DOHH2 (cell line): ENCODE data around the gene EFCAB14.

Source experiments
- H3F3A ChIP-seq: fragments of 200-600 bp; sonication (generic), shearing (Covaris generic); 2 replicates; pipeline ENCODE4 v1.6.0; 2016; ENCODE audit warnings: antibody characterized with exemption, mild to moderate bottlenecking; ENCODE audit not compliant: control insufficient read depth, insufficient read depth
- H3K27ac ChIP-seq: fragments of 200-600 bp; sonication (generic); 2 replicates; pipeline ENCODE4 v1.5.1; 2014; ENCODE audit warnings: low read depth, mild to moderate bottlenecking, low read length, moderate library complexity
- H3K27me3 ChIP-seq: fragments of 200-600 bp; sonication (generic); 2 replicates; pipeline ENCODE4 v1.6.1; 2014; ENCODE audit warnings: mild to moderate bottlenecking, low read length, mixed read lengths; ENCODE audit not compliant: control insufficient read depth
- H3K36me3 ChIP-seq: fragments of 200-600 bp; sonication (generic); 2 replicates; pipeline ENCODE4 v1.6.1; 2014; ENCODE audit warnings: mild to moderate bottlenecking, low read length, moderate library complexity, mixed read lengths; ENCODE audit not compliant: control insufficient read depth
- H3K4me1 ChIP-seq: fragments of 200-600 bp; sonication (generic); 2 replicates; pipeline ENCODE4 v1.6.1; 2014; ENCODE audit warnings: mild to moderate bottlenecking, low read length, mixed read lengths; ENCODE audit not compliant: control insufficient read depth
- H3K4me2 ChIP-seq: fragments of 200-600 bp; sonication (generic); 2 replicates; pipeline ENCODE4 v1.6.0; 2014; ENCODE audit warnings: mild to moderate bottlenecking, low read length, moderate library complexity
- H3K4me3 ChIP-seq: fragments of 200-600 bp; sonication (generic); 2 replicates; pipeline ENCODE4 v1.5.1; 2014; ENCODE audit warnings: mild to moderate bottlenecking, low read length, mixed read lengths
- H3K79me2 ChIP-seq: fragments of 200-600 bp; sonication (generic); 2 replicates; pipeline ENCODE4 v1.6.1; 2014; ENCODE audit warnings: mild to moderate bottlenecking, low read length, mixed read lengths; ENCODE audit not compliant: control insufficient read depth
- H3K9me2 ChIP-seq: fragments of 200-600 bp; sonication (generic); replicated peaks from 2 replicates; pipeline ENCODE4 v1.6.1; 2014; ENCODE audit warnings: mild to moderate bottlenecking, low read length, mixed read lengths; ENCODE audit not compliant: control insufficient read depth
- H3K9me3 ChIP-seq: fragments of 200-600 bp; sonication (generic); 2 replicates; pipeline ENCODE4 v1.6.1; 2014; ENCODE audit warnings: antibody characterized with exemption, low read length, mixed read lengths; ENCODE audit not compliant: control insufficient read depth, insufficient read depth
- H4K20me1 ChIP-seq: fragments of 200-600 bp; sonication (generic); 2 replicates; pipeline ENCODE4 v1.6.0; 2014; ENCODE audit warnings: low read depth, mild to moderate bottlenecking, antibody characterized with exemption, low read length, moderate library complexity; ENCODE audit not compliant: control insufficient read depth, insufficient read depth
- EZH2phosphoT487 ChIP-seq: fragments of 200-600 bp; sonication (generic); IDR thresholded peaks from 2 replicates; pipeline ENCODE4 v1.6.1; 2017; ENCODE audit warnings: borderline replicate concordance, mild to moderate bottlenecking, antibody characterized with exemption, low read length, moderate library complexity, mixed read lengths
- TF ChIP-seq, protein P1 (sequence below): fragments of 200-600 bp; sonication (generic); IDR thresholded peaks from one replicate; pipeline ENCODE4 v1.5.1; 2014; ENCODE audit warnings: antibody characterized with exemption, mild to moderate bottlenecking, low read depth, low read length; ENCODE audit not compliant: poor library complexity, severe bottlenecking

EFCAB14 gene

DNA sequence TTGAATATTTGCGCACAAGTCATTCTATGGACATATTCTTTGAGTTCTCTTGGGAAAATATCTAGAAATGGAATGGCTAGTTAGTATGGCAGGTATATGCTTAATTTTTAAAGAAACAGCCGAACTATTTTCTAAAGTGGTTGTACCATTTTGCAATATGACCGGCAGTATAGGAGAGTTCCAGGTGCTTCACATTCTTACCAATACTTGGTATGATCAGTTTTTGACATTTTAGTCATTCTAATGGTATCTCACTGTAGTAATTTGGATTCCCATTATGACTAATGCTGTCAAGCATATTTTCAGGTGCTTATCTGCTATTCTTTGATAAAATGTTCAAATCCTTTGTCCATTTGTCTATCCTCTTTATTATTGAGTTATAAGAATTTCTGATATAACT lies 71.3 kb downstream of the EFCAB14 start:
- no peak overlapping the region for H3K27ac ChIP-seq
- peaks cover 24% of the 10 kb centered on the region for H3K36me3 ChIP-seq
- no peaks in the 10 kb centered on the region for H3K27me3 ChIP-seq

DNA sequence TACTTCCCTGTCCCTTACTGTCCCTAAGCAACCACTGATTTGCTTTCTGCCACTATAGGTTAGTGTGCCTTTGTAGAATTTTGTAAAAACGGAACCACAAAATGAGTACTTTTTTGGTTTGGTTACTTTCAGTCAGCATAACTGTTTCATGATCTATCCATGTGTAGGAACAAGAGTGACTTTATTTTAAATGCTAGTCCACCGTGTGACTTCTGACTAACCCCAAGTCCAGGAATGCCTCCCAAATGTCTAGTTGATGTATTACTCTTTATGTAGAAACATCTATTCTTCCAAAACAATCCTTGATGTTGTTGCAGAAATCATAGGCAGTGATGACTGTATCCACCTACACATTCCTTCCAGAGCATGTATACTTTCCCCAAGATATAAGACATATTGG lies 72.1 kb downstream of the EFCAB14 start:
- Histone ChIP-seq H3K9me3 (no peaks in the 10 kb centered on the region), H3F3A (no peaks in the 10 kb centered on the region), H3K27me3 (no peaks in the 10 kb centered on the region), H3K27ac (no peak overlapping the region), H3K4me1 (no peaks in the 10 kb centered on the region), H4K20me1 (no peaks in the 10 kb centered on the region), H3K4me2 (no peak overlapping the region), H3K9me2 (no peaks in the 10 kb centered on the region), H3K79me2 (no peaks in the 10 kb centered on the region), H3K4me3 (no peak overlapping the region), H3K36me3 (peaks cover 19% of the 10 kb centered on the region)
- no peak for TF ChIP-seq EZH2phosphoT487
- TF ChIP-seq, protein P1, sequence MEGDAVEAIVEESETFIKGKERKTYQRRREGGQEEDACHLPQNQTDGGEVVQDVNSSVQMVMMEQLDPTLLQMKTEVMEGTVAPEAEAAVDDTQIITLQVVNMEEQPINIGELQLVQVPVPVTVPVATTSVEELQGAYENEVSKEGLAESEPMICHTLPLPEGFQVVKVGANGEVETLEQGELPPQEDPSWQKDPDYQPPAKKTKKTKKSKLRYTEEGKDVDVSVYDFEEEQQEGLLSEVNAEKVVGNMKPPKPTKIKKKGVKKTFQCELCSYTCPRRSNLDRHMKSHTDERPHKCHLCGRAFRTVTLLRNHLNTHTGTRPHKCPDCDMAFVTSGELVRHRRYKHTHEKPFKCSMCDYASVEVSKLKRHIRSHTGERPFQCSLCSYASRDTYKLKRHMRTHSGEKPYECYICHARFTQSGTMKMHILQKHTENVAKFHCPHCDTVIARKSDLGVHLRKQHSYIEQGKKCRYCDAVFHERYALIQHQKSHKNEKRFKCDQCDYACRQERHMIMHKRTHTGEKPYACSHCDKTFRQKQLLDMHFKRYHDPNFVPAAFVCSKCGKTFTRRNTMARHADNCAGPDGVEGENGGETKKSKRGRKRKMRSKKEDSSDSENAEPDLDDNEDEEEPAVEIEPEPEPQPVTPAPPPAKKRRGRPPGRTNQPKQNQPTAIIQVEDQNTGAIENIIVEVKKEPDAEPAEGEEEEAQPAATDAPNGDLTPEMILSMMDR: no peak

More for the DNA sequence above, 71.3 kb downstream of the EFCAB14 start:
- H3K4me1 ChIP-seq: no peaks in the 10 kb centered on the region
- no peaks in the 10 kb centered on the region for H3K9me2 ChIP-seq
- no peak overlapping the region for H3K4me2 ChIP-seq
- H3K4me3 ChIP-seq: no peak overlapping the region
- no peaks in the 10 kb centered on the region for H3F3A ChIP-seq
- TF ChIP-seq, protein P1: no peak
- TF ChIP-seq EZH2phosphoT487: no peak
- H3K9me3 ChIP-seq: no peaks in the 10 kb centered on the region
- H3K79me2 ChIP-seq: no peaks in the 10 kb centered on the region
- no peaks in the 10 kb centered on the region for H4K20me1 ChIP-seq

DNA sequence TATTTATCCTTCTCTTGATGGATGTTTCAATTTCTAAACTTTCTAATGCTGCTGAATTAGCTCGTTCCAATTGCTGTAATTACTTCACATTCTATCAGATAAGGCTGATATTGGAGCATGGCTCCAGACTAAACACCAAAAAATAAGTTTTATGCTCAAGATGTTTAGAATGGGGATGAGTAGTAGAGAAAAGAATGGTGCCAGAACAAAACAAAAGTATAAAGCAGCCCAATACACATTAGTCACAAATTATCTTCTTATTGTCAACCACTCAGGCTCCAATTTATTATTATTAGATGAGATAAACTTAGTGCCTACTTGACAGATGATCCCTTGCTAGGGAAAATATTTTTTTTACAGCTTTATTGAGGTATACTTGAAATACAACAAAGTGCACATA lies 72.6 kb downstream of the EFCAB14 start:
- H4K20me1 ChIP-seq: no peaks in the 10 kb centered on the region
- H3F3A ChIP-seq: no peaks in the 10 kb centered on the region
- H3K4me2 ChIP-seq: no peak overlapping the region
- TF ChIP-seq EZH2phosphoT487: no peak
- TF ChIP-seq, protein P1: no peak
- H3K4me3 ChIP-seq: no peak overlapping the region
- no peaks in the 10 kb centered on the region for H3K79me2 ChIP-seq
- no peaks in the 10 kb centered on the region for H3K9me3 ChIP-seq
- no peaks in the 10 kb centered on the region for H3K27me3 ChIP-seq
- H3K27ac ChIP-seq: no peak overlapping the region
- H3K9me2 ChIP-seq: no peaks in the 10 kb centered on the region
- H3K4me1 ChIP-seq: no peaks in the 10 kb centered on the region
- peaks cover 19% of the 10 kb centered on the region for H3K36me3 ChIP-seq

DNA sequence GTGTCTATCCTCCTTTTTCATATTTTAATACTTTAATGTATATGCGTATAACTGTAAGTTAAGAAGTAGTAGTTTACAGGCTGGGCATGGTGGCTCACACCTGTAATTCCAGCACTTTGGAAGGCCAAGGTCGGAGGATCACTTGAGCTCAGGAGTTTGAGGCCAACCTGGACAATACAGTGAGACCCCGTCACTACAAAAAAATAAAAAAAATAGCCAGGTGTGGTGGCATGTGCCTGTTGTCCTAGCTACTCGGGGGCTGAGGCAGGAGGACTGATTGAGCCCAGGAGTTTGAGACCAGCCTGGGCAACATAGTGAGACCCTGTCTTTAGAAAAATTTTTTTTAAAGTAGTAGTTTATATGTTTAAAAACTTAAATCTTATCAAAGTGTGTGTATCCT lies 73.1 kb downstream of the EFCAB14 start:
- no peaks in the 10 kb centered on the region for H3K9me2 ChIP-seq
- no peaks in the 10 kb centered on the region for H3K79me2 ChIP-seq
- H3K27me3 ChIP-seq: no peaks in the 10 kb centered on the region
- TF ChIP-seq, protein P1: no peak
- no peak for TF ChIP-seq EZH2phosphoT487
- H3F3A ChIP-seq: no peaks in the 10 kb centered on the region
- H3K4me1 ChIP-seq: no peaks in the 10 kb centered on the region
- no peak overlapping the region for H3K4me2 ChIP-seq
- H3K9me3 ChIP-seq: no peaks in the 10 kb centered on the region
- H3K27ac ChIP-seq: no peak overlapping the region
- H3K4me3 ChIP-seq: no peak overlapping the region
- H4K20me1 ChIP-seq: no peaks in the 10 kb centered on the region
- peaks cover 19% of the 10 kb centered on the region for H3K36me3 ChIP-seq
